ENCODE results near the gene TBL3. TPM values are rescaled to one million over a fixed set of nuclear protein-coding genes. Genes with fewer than 3 reads are reported as not detected.
A peak's percentile ranks its signal among the peaks of the same experiment; 100 is the strongest.

Gene TBL3
- total and polyA plus RNA-seq, 9 of the 15 experiments (the other 6 are each of a cell fraction or from before 2014, with no cell fraction given) = 0.97 to 117 (median 24.5) TPM

DNA sequence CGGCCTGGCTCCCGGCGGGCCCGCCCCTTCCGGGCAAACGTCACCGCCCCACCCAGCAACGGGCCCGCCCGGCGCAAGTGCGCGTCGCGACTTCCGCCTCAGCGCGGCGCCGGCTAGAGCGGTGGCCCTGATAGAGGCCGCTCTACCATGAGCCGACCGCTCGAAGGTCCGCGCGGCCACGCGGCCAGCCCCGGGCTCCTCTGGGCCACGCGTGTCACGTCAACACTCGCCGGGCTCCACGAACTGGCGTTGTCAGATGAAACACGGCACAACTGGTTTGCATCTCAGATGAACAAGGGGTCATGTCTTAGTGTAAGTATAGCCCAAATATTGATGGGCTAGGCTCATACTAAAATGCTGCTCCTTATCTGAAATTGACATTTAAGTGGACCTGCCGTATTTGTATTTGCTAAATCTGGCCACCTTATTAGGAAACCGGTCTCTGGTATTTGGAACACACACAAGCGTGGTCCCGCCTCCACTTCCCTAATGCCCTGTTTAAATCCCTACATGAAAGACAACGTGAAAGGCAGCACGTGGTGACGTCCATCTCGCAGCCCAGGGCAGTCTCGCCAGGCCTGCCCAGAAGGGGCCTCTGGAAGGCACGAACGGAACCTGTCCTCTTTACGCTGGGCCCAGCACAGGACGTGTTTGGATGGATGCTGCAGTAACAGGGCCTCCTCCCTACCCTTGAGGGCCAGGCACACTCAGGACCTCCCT is 38.1 kb downstream of the TBL3 start, which contains the start of gene ZNF598:
Gene ZNF598 (minus strand): TSS at position 31 of the 720 bp plus-strand sequence.
- Histone ChIP-seq H4K20me1 (replicated peaks; ENCODE audit: control insufficient read depth, insufficient read depth, low read length) (peaks cover 30% of the 10 kb centered on the region; the same call in 1 of the 2 replicates), H3K4me2 (ENCODE audit: insufficient read depth, low read length) (peak within 1 kb of the TSS; percentile 100), H3K36me3 (ENCODE audit: control insufficient read depth, insufficient read depth, low read length) (peaks cover 34% of the 10 kb centered on the region; the same call in 2 of the 3 replicates), H3K9me1 (ENCODE audit: control insufficient read depth, insufficient read depth, low read length) (peaks cover 19% of the 10 kb centered on the region), H3K4me1 (replicated peaks in 1 of 2; ENCODE audit: control insufficient read depth in 2 of 2, insufficient read depth in 2 of 2, low read length in 2 of 2) (peaks cover 20 to 60% of the 10 kb centered on the region in 2 experiments), H2AFZ (ENCODE audit: low read depth, low read length) (peak within 1 kb of the TSS; percentile 65), H3K9me3 (replicated peaks; ENCODE audit: control insufficient read depth, insufficient read depth, low read depth, low read length) (no peaks in the 10 kb centered on the region), H3K27me3 (ENCODE audit: control insufficient read depth in 2 of 2, insufficient read depth in 2 of 2, low read length in 2 of 2) (no peaks in the 10 kb centered on the region), H3K4me3 (peak within 1 kb of the TSS; percentile 99), H3K79me2 (ENCODE audit: control insufficient read depth, insufficient read depth, low read length) (peaks cover 59% of the 10 kb centered on the region), H3K9ac (ENCODE audit: insufficient read depth in 1 of 2, low read depth in 2 of 2, low read length in 2 of 2) (peak within 1 kb of the TSS; percentile 92 to 99), H3K27ac (ENCODE audit: extremely low read depth, low read depth, low read length) (peak within 1 kb of the TSS; percentile 91)
- CTCF ChIA-PET (ENCODE audit: low intra/inter-chr PET ratio) = no interaction called here
- BruUV-seq (replicated peaks) = TSS peak; percentile 97
- POLR2A ChIA-PET = interaction anchor here (2.6 kb wide), 1 partner anchor 13 kb away, joined by 13 read pairs; no protein-coding TSS in a partner anchor
- intact Hi-C loops (cut with micrococcal nuclease) (loop anchor here (2.0 kb wide), 1 partner anchor 17 kb away; no protein-coding TSS in a partner anchor), in situ Hi-C loops (cut with MboI) (no loop called here)
- DNase-seq (ENCODE audit: extremely low read depth in 1 of 4, low spot score in 3 of 4) (peak; percentile 90 to 95 (median 90)), ATAC-seq (peak; percentile 91), FAIRE-seq (peak; percentile 40)
- WGBS (ENCODE audit: insufficient coverage, low coverage, missing lambda C conversion rate) = under 1% methylated on average over 40 of the region's 52 CpGs
- no peak for TF ChIP-seq TCF7 (IDR thresholded peaks at IDR 0.05; ENCODE audit: borderline replicate concordance)
- peak in 1 of 2 experiments; percentile 20; a peak in 1 of 3 replicates for TF ChIP-seq CBX3 (IDR thresholded peaks at IDR 0.05; ENCODE audit: borderline replicate concordance in 1 of 2, low read length in 2 of 2)
- TF ChIP-seq, protein P1, sequence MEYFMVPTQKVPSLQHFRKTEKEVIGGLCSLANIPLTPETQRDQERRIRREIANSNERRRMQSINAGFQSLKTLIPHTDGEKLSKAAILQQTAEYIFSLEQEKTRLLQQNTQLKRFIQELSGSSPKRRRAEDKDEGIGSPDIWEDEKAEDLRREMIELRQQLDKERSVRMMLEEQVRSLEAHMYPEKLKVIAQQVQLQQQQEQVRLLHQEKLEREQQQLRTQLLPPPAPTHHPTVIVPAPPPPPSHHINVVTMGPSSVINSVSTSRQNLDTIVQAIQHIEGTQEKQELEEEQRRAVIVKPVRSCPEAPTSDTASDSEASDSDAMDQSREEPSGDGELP (CRISPR knock-in tag; IDR thresholded peaks at IDR 0.05; ENCODE audit: borderline replicate concordance) = peak; percentile 78; the same call in 1 of the 2 replicates
- no peak for TF ChIP-seq ZNF274 (IDR thresholded peaks at IDR 0.05; ENCODE audit: borderline replicate concordance, low read depth, low read length)
- TF ChIP-seq ZNF217 (CRISPR knock-in tag; IDR thresholded peaks at IDR 0.05) = no peak
- no peak for TF ChIP-seq GABPB2 (CRISPR knock-in tag; conservative IDR thresholded peaks at IDR 0.05)
- TF ChIP-seq MCM5 (IDR thresholded peaks at IDR 0.05; ENCODE audit: low read depth) = no peak
- TF ChIP-seq HMG20A (CRISPR knock-in tag; conservative IDR thresholded peaks at IDR 0.05) = no peak
- TF ChIP-seq ZNF212 (CRISPR knock-in tag; IDR thresholded peaks at IDR 0.05) = no peak
- TF ChIP-seq, protein P2, sequence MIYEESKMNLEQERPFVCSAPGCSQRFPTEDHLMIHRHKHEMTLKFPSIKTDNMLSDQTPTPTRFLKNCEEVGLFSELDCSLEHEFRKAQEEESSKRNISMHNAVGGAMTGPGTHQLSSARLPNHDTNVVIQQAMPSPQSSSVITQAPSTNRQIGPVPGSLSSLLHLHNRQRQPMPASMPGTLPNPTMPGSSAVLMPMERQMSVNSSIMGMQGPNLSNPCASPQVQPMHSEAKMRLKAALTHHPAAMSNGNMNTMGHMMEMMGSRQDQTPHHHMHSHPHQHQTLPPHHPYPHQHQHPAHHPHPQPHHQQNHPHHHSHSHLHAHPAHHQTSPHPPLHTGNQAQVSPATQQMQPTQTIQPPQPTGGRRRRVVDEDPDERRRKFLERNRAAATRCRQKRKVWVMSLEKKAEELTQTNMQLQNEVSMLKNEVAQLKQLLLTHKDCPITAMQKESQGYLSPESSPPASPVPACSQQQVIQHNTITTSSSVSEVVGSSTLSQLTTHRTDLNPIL (CRISPR knock-in tag; IDR thresholded peaks at IDR 0.05) = no peak
- TF ChIP-seq KAT2B (IDR thresholded peaks at IDR 0.05; ENCODE audit: low read depth, low read length) = no peak
- no peak for TF ChIP-seq EWSR1 (IDR thresholded peaks at IDR 0.05; ENCODE audit: borderline replicate concordance, low read depth, partially characterized antibody)
- peak; percentile 86 to 93; a peak in 3 of 4 replicates for TF ChIP-seq HDAC1 (IDR thresholded peaks at IDR 0.05)
- peak; percentile 69 for TF ChIP-seq CHD1 (IDR thresholded peaks at IDR 0.05; ENCODE audit: low read length)
- TF ChIP-seq ELF4 (CRISPR knock-in tag; IDR thresholded peaks at IDR 0.05) = no peak
- TF ChIP-seq ZNF717 (CRISPR knock-in tag; IDR thresholded peaks at IDR 0.05) = no peak
- TF ChIP-seq, protein P3, sequence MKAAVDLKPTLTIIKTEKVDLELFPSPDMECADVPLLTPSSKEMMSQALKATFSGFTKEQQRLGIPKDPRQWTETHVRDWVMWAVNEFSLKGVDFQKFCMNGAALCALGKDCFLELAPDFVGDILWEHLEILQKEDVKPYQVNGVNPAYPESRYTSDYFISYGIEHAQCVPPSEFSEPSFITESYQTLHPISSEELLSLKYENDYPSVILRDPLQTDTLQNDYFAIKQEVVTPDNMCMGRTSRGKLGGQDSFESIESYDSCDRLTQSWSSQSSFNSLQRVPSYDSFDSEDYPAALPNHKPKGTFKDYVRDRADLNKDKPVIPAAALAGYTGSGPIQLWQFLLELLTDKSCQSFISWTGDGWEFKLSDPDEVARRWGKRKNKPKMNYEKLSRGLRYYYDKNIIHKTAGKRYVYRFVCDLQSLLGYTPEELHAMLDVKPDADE (conservative IDR thresholded peaks at IDR 0.05; ENCODE audit: control insufficient read depth, low read depth, low read length) = 0 out of 2 replicates have a peak, but pooled peaks have one; percentile 50
- TF ChIP-seq, protein P4, sequence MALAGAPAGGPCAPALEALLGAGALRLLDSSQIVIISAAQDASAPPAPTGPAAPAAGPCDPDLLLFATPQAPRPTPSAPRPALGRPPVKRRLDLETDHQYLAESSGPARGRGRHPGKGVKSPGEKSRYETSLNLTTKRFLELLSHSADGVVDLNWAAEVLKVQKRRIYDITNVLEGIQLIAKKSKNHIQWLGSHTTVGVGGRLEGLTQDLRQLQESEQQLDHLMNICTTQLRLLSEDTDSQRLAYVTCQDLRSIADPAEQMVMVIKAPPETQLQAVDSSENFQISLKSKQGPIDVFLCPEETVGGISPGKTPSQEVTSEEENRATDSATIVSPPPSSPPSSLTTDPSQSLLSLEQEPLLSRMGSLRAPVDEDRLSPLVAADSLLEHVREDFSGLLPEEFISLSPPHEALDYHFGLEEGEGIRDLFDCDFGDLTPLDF (CRISPR knock-in tag; IDR thresholded peaks at IDR 0.05) = no peak
